A673 (cell line): Measurements from ENCODE around the gene PGBD5. TPM values are rescaled to one million over a fixed set of nuclear protein-coding genes. Genes with fewer than 3 reads are reported as not detected.

Experiments
- BruUV-seq: library from RNA; stranded (reverse); fragments of 400-500 nt; replicated peaks from 2 replicates; lab custom pipeline; 2021; lab: Mats Ljungman, UMichigan
- CTCF ChIA-PET: fragments of 300-600 bp; sonication (Branson Sonifier 250); formaldehyde crosslinking; loops from one replicate; lab custom pipeline; 2022; ENCODE audit warnings: antibody characterized with exemption; lab: Charles Lee
- POLR2A ChIA-PET: fragments of 300-600 bp; sonication (Branson Sonifier 250); formaldehyde crosslinking; loops from one replicate; lab custom pipeline; 2022; ENCODE audit warnings: antibody characterized with exemption; ENCODE audit not compliant: low non-redundant PET; lab: Charles Lee
- DNase-seq: peaks from one replicate; pipeline ENCODE4 v3.0.0-alpha.2; 2015; ENCODE audit warnings: low spot score
- H3K27ac ChIP-seq: fragments of 200-600 bp; sonication (generic); 2 replicates; pipeline ENCODE4 v1.5.1; 2016; ENCODE audit warnings: mixed run types, low read depth, mild to moderate bottlenecking, mixed read lengths, antibody characterized with exemption, low read length; ENCODE audit not compliant: poor library complexity, severe bottlenecking
- H3K27me3 ChIP-seq: fragments of 200-600 bp; sonication (generic); replicated peaks from 2 replicates; pipeline ENCODE4 v1.6.1; 2017; ENCODE audit warnings: mixed run types, low read depth, mild to moderate bottlenecking, mixed read lengths, antibody characterized with exemption, low read length; ENCODE audit not compliant: insufficient read depth, poor library complexity
- H3K36me3 ChIP-seq: fragments of 200-600 bp; sonication (generic); 2 replicates; pipeline ENCODE4 v1.6.1; 2016; ENCODE audit warnings: mixed run types, mild to moderate bottlenecking, mixed read lengths, antibody characterized with exemption, low read length; ENCODE audit not compliant: insufficient read depth, poor library complexity, severe bottlenecking
- H3K4me1 ChIP-seq: fragments of 200-600 bp; sonication (generic); 2 replicates; pipeline ENCODE4 v1.6.1; 2017; ENCODE audit warnings: mixed run types, mild to moderate bottlenecking, mixed read lengths, antibody characterized with exemption, low read length; ENCODE audit not compliant: insufficient read depth, poor library complexity, severe bottlenecking
- H3K4me3 ChIP-seq: fragments of 200-600 bp; sonication (generic); 2 replicates; pipeline ENCODE4 v1.5.1; 2016; ENCODE audit warnings: low read depth, mixed run types, mild to moderate bottlenecking, mixed read lengths, low read length; ENCODE audit not compliant: poor library complexity, severe bottlenecking
- H3K9me3 ChIP-seq: fragments of 200-600 bp; sonication (generic); 2 replicates; pipeline ENCODE4 v1.6.1; 2016; ENCODE audit warnings: mixed run types, low read depth, mild to moderate bottlenecking, mixed read lengths, antibody characterized with exemption, low read length; ENCODE audit not compliant: poor library complexity, severe bottlenecking
- CTCF ChIP-seq: fragments of 300-800, 200-600 bp; sonication (generic); conservative IDR thresholded peaks from 2 replicates; pipeline ENCODE4 v1.5.1; 2017; ENCODE audit warnings: low read depth, mild to moderate bottlenecking, antibody characterized with exemption, low read length, moderate library complexity, mixed read lengths
- EZH2 ChIP-seq: fragments of 200-600 bp; sonication (generic); IDR thresholded peaks from 2 replicates; pipeline ENCODE4 v1.6.1; 2017; ENCODE audit warnings: borderline replicate concordance, low read depth, mild to moderate bottlenecking, mixed read lengths, antibody characterized with exemption, low read length; ENCODE audit not compliant: poor library complexity, severe bottlenecking
- intact Hi-C: fragments of 100-400 bp; cut with micrococcal nuclease; formaldehyde crosslinking; loops from one replicate; pipeline ENCODE4 v1.10.0; 2022; ENCODE audit not compliant: unreplicated experiment
- total RNA-seq: library from RNA; stranded (reverse); gene quantifications from 2 replicates; pipeline ENCODE4 v1.2.3, GENCODE V29; 2021

PGBD5 gene
- total RNA-seq, 1 experiment from 2014 or later = 0.52 TPM

- DNase-seq = no peak
- BruUV-seq = no TSS peak
- H3K4me1 ChIP-seq = no peaks in the 10 kb centered on the region
- CTCF ChIA-PET = no interaction called here
- no peaks in the 10 kb centered on the region for H3K27me3 ChIP-seq
- TF ChIP-seq CTCF (no peak), EZH2 (no peak)
- H3K36me3 ChIP-seq = no peaks in the 10 kb centered on the region
- H3K4me3 ChIP-seq = no peak overlapping the region
- intact Hi-C loops = no loop called here
- no peaks in the 10 kb centered on the region for H3K9me3 ChIP-seq
- POLR2A ChIA-PET = no interaction called here
- H3K27ac ChIP-seq = no peak overlapping the region
These were observed 46.2 kb downstream of the PGBD5 start for GRCh38 chr1:230379928-230380327.

DNA sequence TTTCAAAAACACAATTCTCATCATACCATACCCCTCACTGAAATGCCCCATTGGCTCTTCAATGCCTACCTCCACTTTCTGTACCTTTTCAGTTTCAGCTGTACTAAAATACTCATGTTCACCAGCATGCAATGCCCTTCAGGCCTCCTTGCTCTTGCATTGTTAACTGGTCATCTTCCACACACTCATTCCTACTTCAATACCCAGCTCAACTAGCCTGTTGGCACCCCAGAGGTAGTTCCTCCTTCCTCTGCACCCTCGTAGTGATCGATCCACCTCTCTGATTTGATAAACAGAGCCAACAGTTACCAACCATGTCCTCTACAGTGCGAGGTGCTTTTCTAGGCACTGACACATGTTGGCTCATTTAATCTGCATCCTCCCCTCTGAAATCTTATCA, 46.7 kb downstream of the PGBD5 start:
- intact Hi-C loops = no loop called here
- CTCF ChIA-PET = no interaction called here
- no TSS peak for BruUV-seq
- Histone ChIP-seq H3K4me1 (no peaks in the 10 kb centered on the region), H3K27ac (no peak overlapping the region), H3K9me3 (no peaks in the 10 kb centered on the region), H3K27me3 (peaks cover 4% of the 10 kb centered on the region), H3K4me3 (no peak overlapping the region), H3K36me3 (no peaks in the 10 kb centered on the region)
- TF ChIP-seq CTCF (no peak), EZH2 (no peak)
- POLR2A ChIA-PET = no interaction called here
- no peak for DNase-seq

- DNase-seq = no peak
- Histone ChIP-seq H3K27ac (no peak overlapping the region), H3K9me3 (no peaks in the 10 kb centered on the region), H3K4me3 (no peak overlapping the region), H3K4me1 (no peaks in the 10 kb centered on the region), H3K36me3 (no peaks in the 10 kb centered on the region), H3K27me3 (peaks cover 5% of the 10 kb centered on the region)
- intact Hi-C loops = no loop called here
- no peak for TF ChIP-seq CTCF
- TF ChIP-seq EZH2 = no peak
- BruUV-seq = no TSS peak
- ChIA-PET CTCF (no interaction called here), POLR2A (no interaction called here)
These were observed 48.3 kb downstream of the PGBD5 start for GRCh38 chr1:230377851-230378250.
